ENCODE data around the gene KCNF1. TPM values are rescaled to one million over a fixed set of nuclear protein-coding genes. Genes with fewer than 3 reads are reported as not detected.

Gene KCNF1
- total and polyA plus RNA-seq, 2 of the 8 experiments (the other 6 are each of a cell fraction or from before 2014, with no cell fraction given): 0.48 to 1.5 TPM

DNA sequence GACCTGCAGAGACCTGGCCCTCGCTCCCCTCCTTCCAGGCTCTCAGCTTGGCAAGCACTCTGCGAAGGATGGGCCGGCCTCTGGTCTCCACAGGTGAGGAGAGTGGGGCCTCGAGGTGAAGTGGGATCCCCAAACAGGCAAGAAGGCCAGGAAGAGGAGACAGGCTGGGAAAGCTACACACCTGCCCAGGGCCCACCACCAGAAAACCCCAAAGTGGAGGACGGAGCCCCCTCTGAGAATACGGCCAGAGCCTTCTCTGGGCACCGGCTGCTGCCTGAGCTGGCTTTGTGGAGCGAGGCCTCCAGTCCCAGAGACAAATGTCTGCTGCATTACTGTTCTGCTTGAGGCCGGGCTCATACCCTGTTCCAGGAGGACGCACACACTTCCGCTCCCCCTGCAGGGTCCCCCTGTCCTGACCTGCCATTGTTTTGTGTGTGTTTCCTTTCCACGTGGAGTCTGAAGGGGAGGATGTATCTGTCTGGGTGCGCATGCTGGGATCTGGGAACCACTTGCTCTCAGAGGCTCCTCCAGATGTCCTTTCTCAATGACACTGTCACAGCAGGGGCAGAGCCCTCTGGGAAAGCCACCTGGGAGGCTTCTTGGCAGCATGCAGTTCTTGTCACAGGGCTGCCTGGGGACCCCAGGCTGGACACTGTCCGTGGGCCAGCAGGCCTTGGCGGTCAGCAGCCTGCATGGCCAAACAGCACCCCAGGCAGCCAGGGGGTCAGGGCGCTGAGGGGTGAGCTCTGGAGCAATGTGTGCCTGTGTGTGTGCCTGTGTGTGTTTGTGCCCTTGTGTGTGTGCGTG, 20.8 kb downstream of the KCNF1 start:
- Histone ChIP-seq H3K27me3 (replicated peaks in 1 of 4; ENCODE audit: control insufficient read depth in 3 of 4, extremely low read depth in 1 of 4, insufficient read depth in 3 of 4, low read length in 3 of 4) (no peaks in the 10 kb centered on the region), H3K36me3 (ENCODE audit: control insufficient read depth in 2 of 4, insufficient read depth in 4 of 4, low read length in 3 of 4) (no peaks in the 10 kb centered on the region), H3K79me1 (ENCODE audit: low read depth, low read length) (no peaks in the 10 kb centered on the region), H3K4ac (replicated peaks; ENCODE audit: insufficient read length, low read depth, low read length) (peak overlapping the region; percentile 1), H3K4me2 (ENCODE audit: insufficient read depth in 1 of 2, low read depth in 2 of 2, low read length in 2 of 2) (no peak overlapping the region), H4K91ac (replicated peaks; ENCODE audit: insufficient read length, low read length) (peak overlapping the region; percentile 86), H3K79me2 (ENCODE audit: control insufficient read depth in 1 of 2, insufficient read depth in 2 of 2, low read length in 2 of 2) (no peaks in the 10 kb centered on the region), H2BK5ac (ENCODE audit: low read depth, low read length) (peak overlapping the region; percentile 18; the same call in 1 of the 2 replicates), H4K8ac (ENCODE audit: extremely low read depth, insufficient read depth, low read length) (peak overlapping the region; percentile 11; the same call in 1 of the 2 replicates), H4K5ac (ENCODE audit: insufficient read length, low read depth, low read length) (no peak overlapping the region), H3K23ac (ENCODE audit: insufficient read length) (no peak overlapping the region), H2AK5ac (ENCODE audit: low read depth, low read length) (peak overlapping the region; percentile 82; the same call in 1 of the 2 replicates), H2BK12ac (ENCODE audit: low read depth, low read length) (peak overlapping the region; percentile 90; the same call in 1 of the 2 replicates), H3K56ac (replicated peaks; ENCODE audit: insufficient read length, low read depth, low read length) (no peak overlapping the region), H2BK20ac (ENCODE audit: low read length) (peak overlapping the region; percentile 43; the same call in 1 of the 2 replicates), H2AFZ (ENCODE audit: low read length) (no peak overlapping the region), H3K9me3 (ENCODE audit: insufficient read depth in 2 of 2, low read depth in 1 of 2, low read length in 1 of 2) (no peaks in the 10 kb centered on the region), H3K4me1 (replicated peaks in 1 of 4; ENCODE audit: control insufficient read depth in 3 of 4, insufficient read depth in 4 of 4, low read length in 3 of 4) (peaks cover 4 to 16% (median 12%) of the 10 kb centered on the region in 4 experiments), H3K23me2 (ENCODE audit: low read depth, low read length) (no peaks in the 10 kb centered on the region), H4K20me1 (replicated peaks in 1 of 2; ENCODE audit: control insufficient read depth in 1 of 2, insufficient read depth in 2 of 2, low read length in 2 of 2) (no peaks in the 10 kb centered on the region), H2BK15ac (ENCODE audit: low read length) (peak overlapping the region; percentile 75), H3K27ac (ENCODE audit: low read depth, low read length) (no peak overlapping the region), H2BK120ac (replicated peaks; ENCODE audit: low read depth, low read length) (no peak overlapping the region), H3K18ac (ENCODE audit: extremely low read depth, low read length) (no peak overlapping the region; the same call in 1 of the 2 replicates), H3K4me3 (ENCODE audit: extremely low read depth in 1 of 4, insufficient read depth in 2 of 4, low read depth in 3 of 4, low read length in 4 of 4) (no peak overlapping the region), H3K14ac (ENCODE audit: insufficient read length) (no peak overlapping the region), H3K9ac (replicated peaks in 1 of 4; ENCODE audit: extremely low read depth in 1 of 4, low read depth in 3 of 4, low read length in 3 of 4) (no peak overlapping the region)
- no peak for FAIRE-seq
- 82% methylated on average over 17 of the region's 17 CpGs; no CpG with 5 or more reads in 1 of the 2 experiments for WGBS, 2 experiments (ENCODE audit: extremely low coverage in 1 of 2, insufficient coverage in 1 of 2, insufficient read length in 1 of 2, insufficient replicate concordance in 2 of 2, low coverage in 1 of 2, low lambda C conversion rate in 2 of 2, missing lambda C conversion rate in 1 of 2)
- ChIA-PET CTCF (ENCODE audit: partially characterized antibody) (interaction anchor here (0.9 to 11.9 kb wide), 4 partner anchors 11 to 100 kb away, joined by 3 to 125 read pairs (median 7); partner anchors contain the start of gene KCNF1), POLR2A (ENCODE audit: partially characterized antibody) (no interaction called here)
- DNase-seq (ENCODE audit: low read depth in 1 of 2, low spot score in 2 of 2): no peak
- TF ChIP-seq BCL11A (IDR thresholded peaks at IDR 0.05; ENCODE audit: low read depth in 2 of 2, low read length in 2 of 2): no peak
- no peak for TF ChIP-seq SIX5 (IDR thresholded peaks at IDR 0.05; ENCODE audit: low read depth, low read length)
- TF ChIP-seq, protein P1, sequence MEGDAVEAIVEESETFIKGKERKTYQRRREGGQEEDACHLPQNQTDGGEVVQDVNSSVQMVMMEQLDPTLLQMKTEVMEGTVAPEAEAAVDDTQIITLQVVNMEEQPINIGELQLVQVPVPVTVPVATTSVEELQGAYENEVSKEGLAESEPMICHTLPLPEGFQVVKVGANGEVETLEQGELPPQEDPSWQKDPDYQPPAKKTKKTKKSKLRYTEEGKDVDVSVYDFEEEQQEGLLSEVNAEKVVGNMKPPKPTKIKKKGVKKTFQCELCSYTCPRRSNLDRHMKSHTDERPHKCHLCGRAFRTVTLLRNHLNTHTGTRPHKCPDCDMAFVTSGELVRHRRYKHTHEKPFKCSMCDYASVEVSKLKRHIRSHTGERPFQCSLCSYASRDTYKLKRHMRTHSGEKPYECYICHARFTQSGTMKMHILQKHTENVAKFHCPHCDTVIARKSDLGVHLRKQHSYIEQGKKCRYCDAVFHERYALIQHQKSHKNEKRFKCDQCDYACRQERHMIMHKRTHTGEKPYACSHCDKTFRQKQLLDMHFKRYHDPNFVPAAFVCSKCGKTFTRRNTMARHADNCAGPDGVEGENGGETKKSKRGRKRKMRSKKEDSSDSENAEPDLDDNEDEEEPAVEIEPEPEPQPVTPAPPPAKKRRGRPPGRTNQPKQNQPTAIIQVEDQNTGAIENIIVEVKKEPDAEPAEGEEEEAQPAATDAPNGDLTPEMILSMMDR (IDR thresholded peaks at IDR 0.05; ENCODE audit: control extremely low read depth in 1 of 3, insufficient read depth in 1 of 3, low read depth in 1 of 3, low read length in 3 of 3): no peak
- TF ChIP-seq SAP30 (IDR thresholded peaks at IDR 0.05; ENCODE audit: insufficient read depth, insufficient replicate concordance, low read length): no peak
- no peak for TF ChIP-seq RFX5 (IDR thresholded peaks at IDR 0.05; ENCODE audit: borderline replicate concordance, low read depth, low read length)
- no peak for TF ChIP-seq EZH2 (IDR thresholded peaks at IDR 0.05; ENCODE audit: low read depth, low read length, severe bottlenecking)
- TF ChIP-seq POU5F1 (IDR thresholded peaks at IDR 0.05; ENCODE audit: low read depth, low read length): no peak
- TF ChIP-seq TAF1 (IDR thresholded peaks at IDR 0.05; ENCODE audit: low read depth, low read length): no peak
